Ishikawa (cell line): ENCODE data around the gene UACA.

Experiments used
- CREB1 ChIP-seq: IDR thresholded peaks from 2 replicates; pipeline ENCODE4 v1.6.1; 2012; ENCODE audit warnings: low read depth
- NFIC ChIP-seq: IDR thresholded peaks from 2 replicates; pipeline ENCODE4 v1.6.1; 2012
- TAF1 ChIP-seq: IDR thresholded peaks from 2 replicates; pipeline ENCODE4 v1.6.1; 2012; ENCODE audit warnings: low read depth, mild to moderate bottlenecking
- TF ChIP-seq, protein P1 (sequence below): IDR thresholded peaks from 2 replicates; pipeline ENCODE4 v1.6.1; 2012

DNA sequence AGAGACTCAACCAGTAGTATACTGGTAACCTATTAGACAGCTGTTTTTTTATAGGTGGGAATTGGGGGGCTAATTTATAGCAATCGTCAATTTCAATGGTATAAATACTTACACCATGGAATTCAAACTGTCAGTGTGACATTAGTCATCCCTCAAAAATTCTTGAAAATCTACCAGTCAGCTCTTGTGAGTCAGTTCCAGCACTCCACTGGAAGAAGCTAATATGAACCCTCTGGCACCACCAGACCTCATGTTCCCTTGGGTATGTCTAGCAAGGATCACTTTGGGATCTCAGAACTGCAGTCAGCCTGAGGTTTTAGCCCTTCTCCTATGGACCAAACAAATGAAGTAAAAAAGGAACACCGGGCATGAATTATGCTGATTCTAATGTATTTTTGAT is 11.8 kb upstream of the UACA start:
- TF ChIP-seq NFIC = no peak
- TF ChIP-seq TAF1 = no peak
- TF ChIP-seq, protein P1, sequence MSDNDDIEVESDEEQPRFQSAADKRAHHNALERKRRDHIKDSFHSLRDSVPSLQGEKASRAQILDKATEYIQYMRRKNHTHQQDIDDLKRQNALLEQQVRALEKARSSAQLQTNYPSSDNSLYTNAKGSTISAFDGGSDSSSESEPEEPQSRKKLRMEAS = no peak
- no peak for TF ChIP-seq CREB1
